GM18505 (cell line): ENCODE measurements around the gene NXN.
"Not testable (repeated sequence)": the region's sequence is repeated elsewhere in the genome, so short reads cannot be mapped to it uniquely, and the experiment has no call there.

ENCODE experiments used
- ATAC-seq: cut with Tn5 transposase; IDR thresholded peaks from one replicate; pipeline ENCODE4 v1.9.1; 2021; ENCODE audit not compliant: unreplicated experiment
- POLR2A ChIP-seq: IDR thresholded peaks from 4 replicates; pipeline ENCODE4 v1.6.1; 2011; ENCODE audit warnings: borderline replicate concordance; ENCODE audit not compliant: insufficient read depth, insufficient read length; ENCODE audit errors: extremely low read depth

NXN gene

GRCh38 chr17:880443-881269 is 98.9 kb downstream of the NXN start:
- ATAC-seq: no peak
- TF ChIP-seq POLR2A: no peak

DNA sequence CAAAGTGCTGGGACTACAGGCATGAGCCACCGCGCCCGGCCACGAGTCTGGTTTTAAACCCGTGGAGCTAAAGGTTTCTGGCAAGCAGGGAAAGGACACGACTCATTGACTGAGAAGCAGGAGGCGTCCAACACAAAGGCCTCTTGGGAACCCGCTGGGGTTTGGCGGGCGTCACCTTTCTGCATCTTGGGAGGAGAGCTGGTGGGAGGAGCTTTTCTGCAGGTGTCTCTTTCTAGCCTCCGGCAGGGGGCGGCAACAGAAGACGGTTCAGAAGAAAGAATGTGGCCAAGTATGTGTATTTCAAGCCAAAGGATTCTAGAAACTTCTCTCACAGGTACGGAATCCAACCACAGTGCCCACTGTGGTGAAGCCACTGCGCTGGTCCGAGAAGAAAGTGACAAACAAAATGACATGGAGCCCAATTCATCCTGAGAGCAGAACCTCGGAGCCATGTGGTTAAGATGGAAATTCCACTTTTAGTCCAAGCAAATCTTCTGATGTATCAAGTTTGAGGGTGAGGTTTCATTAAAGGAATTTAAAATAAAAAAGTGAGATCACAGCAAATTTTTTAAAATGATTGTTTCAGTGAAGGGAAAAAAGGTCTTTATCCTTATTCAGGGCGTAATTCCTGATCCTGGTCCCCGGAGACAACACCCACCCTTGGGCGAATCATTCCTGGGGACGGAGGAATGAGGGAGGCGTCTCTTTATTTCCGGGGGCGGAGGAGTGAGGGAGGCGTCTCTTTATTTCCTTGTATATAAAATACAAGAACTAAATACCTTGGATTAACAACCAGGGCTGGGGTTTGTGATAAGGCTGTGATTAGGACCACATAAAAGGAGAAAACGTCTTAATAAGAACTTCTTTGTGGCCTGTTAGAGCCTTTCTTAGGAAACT is 99.8 kb downstream of the NXN start:
- ATAC-seq: no peak

DNA sequence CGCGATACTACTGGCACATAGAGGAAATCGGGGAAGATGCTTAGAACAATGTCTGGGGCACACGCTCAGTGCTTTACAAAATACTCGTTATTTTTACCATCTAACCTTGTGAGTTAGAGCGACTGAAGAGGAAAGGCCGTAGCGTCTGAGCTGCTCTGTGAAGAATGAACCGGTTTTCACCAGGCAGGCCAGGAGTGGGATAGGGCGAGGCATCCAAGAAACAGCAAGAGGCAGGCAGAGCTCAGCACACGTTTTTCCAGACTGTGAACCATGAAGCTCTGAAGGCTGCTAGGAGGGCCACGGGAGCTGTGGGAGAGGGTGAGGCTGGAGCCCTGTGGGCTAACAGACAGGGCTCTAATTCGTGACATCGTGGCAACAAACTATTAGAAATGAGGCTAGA is 101.9 kb downstream of the NXN start:
- no peak for TF ChIP-seq POLR2A
- no peak for ATAC-seq

More for the DNA sequence above, 99.8 kb downstream of the NXN start:
- no peak for TF ChIP-seq POLR2A

- ATAC-seq: no peak
- TF ChIP-seq POLR2A: no peak
Measured at GRCh38 chr17:876272-876671, 103.3 kb downstream of the NXN start.

DNA sequence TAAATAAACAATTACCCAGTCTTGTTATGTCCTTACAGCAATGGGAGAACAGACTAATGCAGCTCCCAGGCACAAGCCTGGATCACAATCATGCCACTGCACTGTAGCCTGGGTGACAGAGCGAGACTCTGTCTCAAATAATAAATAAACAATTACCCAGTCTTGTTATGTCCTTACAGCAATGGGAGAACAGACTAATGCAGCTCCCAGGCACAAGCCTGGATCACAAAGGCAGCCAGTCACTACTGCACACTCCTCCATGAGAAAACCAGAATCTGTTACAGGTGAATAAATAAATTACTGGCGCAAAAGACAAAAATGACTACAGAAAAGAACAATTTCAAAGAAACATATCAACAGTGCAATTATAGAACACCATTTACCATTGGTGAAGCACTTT is 105.0 kb downstream of the NXN start:
- not testable (repeated sequence) for ATAC-seq

GRCh38 chr17:872855-873254 is 106.7 kb downstream of the NXN start:
- no peak for TF ChIP-seq POLR2A
- ATAC-seq: no peak

- no peak for TF ChIP-seq POLR2A
- no peak for ATAC-seq
Measured at GRCh38 chr17:871751-872519, 107.6 kb downstream of the NXN start.

- no peak for ATAC-seq
- no peak for TF ChIP-seq POLR2A
Measured at GRCh38 chr17:869567-870525, 109.7 kb downstream of the NXN start.

DNA sequence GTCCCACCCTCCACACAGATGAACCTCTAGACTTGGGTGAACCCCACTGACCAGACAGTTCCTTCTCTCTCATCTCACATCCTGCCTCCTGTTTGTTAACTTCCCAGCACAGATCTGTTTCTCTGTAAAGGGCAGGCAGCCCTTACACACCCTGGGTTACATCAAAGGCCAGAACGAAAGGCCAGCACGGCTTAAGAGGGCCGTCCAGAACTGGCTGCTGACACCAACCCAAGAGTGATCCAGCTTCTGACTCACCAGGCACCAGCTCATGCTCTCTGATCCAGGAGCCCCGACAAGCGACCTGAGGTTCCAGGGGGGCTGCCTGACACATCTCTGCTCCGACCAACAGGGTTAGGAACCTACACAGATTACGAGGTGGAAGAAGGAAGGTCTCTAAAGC is 110.5 kb downstream of the NXN start:
- no peak for TF ChIP-seq POLR2A
- no peak for ATAC-seq

- no peak for ATAC-seq
- no peak for TF ChIP-seq POLR2A
Measured at GRCh38 chr17:867896-868489, 111.6 kb downstream of the NXN start.

GRCh38 chr17:867238-867637 is 112.3 kb downstream of the NXN start:
- ATAC-seq: not testable (repeated sequence)

DNA sequence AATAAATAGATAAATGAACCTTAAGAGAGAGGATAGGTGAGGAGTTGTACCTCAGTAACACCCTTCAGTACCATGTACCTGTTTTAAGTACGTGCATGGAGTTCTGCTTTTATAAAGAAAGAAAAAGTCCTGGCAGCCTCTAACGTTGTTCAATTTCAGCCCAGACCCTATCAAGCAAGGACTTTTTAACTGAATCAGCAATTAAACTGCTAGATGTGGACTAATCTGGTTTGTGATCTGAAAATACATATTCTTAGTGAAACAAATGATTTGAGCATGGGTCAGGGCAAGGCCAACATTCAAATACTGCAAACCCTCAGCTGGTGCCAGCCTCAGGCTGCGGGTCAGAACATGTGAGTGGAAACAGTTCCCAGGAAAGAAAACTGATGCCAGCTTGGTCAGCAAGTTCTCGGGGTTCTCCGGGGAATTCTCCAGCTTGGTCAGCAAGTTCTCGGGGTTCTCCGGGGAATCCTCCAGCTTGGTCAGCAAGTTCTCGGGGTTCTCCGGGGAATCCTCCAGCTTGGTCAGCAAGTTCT is 112.9 kb downstream of the NXN start:
- TF ChIP-seq POLR2A: no peak
- ATAC-seq: no peak
